CD4-positive, alpha-beta T cell treated with Interleukin-4 for 4 hours (primary cell): ENCODE results near the gene PIGR.

Experiments
- DNase-seq: peaks from one replicate; pipeline ENCODE4 v3.0.0-alpha.2; 2020

The PIGR gene

DNA sequence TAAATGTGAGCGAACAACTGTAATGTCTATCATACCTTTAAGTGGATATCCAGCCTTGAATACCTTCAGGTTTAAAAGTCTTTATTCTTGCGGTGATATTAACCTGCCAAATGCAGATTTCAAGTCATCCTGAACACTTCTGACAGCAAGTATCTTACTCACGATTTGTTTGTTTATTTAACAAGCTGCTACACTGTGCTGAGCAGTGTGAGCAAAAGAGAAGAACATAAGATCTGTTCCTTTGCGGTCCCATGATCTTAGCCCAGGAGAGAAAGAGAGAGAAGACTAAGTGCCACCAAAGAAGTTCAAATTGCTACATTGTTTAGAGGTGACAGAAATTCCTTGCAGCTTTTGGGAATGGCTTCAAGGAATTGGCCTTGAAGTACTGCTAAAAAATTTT, 58.6 kb downstream of the PIGR start:
- no peak for DNase-seq

GRCh38 chr1:206886831-206887230, 59.4 kb downstream of the PIGR start:
- DNase-seq = no peak

- DNase-seq = no peak
These were observed 60.8 kb downstream of the PIGR start for GRCh38 chr1:206885341-206886060.

DNA sequence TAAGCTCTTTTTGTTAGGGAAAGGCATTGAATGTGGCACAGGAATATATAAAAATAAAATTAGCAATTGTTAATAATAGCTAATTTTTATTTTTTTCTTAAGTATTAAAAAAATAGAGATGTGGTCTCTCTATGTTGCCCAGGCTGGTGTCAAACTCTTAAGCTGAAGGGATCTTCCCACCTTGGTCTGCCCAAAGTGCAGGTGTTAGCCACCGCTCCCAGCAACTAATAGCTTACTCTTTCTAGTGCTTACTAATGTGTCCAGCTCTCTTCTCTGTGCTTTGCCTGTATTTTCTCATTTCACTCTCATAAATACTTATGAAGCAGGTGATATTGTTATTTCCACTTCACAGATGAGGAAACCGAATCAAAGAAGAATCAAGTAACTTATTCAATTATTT, 62.4 kb downstream of the PIGR start:
- no peak for DNase-seq

DNA sequence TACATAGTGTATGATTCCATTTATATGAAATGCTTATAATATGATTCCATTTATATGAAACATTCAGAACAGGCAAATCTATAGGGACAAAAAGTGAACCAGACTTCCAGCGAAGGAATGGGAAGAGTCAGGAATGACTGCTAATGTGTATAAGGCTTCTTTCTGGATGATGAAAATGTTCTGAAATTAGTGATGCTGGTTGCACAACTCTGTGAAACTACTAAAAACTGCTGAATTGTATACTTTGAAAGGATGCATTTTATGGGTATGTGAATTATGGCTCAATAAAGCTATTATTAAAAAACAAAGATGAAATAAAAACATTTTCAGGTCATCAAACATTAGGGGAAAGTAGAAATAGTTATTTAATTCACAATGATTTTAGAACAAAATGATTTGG, 63.1 kb downstream of the PIGR start:
- no peak for DNase-seq

DNA sequence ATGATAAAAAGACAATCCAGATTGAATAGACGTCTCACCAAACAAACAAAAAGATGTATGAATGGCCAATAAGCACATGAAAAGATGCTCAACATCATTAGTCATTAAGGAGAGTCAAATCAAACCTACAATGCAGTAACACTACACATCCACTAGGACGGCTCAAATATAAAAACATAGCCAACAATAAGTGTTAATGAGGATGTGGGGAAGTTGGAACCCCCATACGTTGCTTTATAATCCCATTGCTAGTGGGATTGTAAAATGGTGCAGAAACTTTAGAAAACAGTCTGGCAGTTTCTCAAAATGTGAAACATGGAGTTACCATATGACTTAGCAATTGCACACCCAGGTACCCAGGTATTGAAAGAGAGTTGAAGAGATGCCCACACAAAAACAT, 63.7 kb downstream of the PIGR start:
- no peak for DNase-seq

GRCh38 chr1:206880314-206880713, 66.0 kb downstream of the PIGR start:
- DNase-seq = no peak
